CD4-positive, alpha-beta T cell treated with Interferon gamma for 1 hour (primary cell): Measurements from ENCODE around the gene OTUD1.

Experiments
- DNase-seq: peaks from one replicate; pipeline ENCODE4 v3.0.0-alpha.2; 2020

OTUD1 gene

DNA sequence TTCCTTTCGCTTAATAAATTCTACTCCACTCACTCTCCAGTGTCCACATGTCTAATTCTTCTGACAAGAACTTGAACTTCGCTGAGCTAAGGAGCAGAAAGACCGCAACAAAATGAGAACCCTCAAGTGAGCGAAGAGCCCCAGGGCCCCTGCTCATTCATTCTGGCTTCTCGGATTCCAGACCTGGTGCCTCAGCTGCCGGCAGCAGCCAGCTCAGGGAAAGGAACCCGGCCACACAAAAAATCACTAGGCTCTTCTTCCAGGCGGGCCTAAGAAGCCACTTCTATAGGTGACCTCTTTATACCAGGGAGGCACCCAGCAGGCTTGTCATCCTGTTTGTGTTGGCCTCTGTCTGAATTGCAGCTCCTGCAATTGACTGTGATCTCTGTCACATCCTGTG is 33.3 kb downstream of the OTUD1 start:
- DNase-seq = no peak

DNA sequence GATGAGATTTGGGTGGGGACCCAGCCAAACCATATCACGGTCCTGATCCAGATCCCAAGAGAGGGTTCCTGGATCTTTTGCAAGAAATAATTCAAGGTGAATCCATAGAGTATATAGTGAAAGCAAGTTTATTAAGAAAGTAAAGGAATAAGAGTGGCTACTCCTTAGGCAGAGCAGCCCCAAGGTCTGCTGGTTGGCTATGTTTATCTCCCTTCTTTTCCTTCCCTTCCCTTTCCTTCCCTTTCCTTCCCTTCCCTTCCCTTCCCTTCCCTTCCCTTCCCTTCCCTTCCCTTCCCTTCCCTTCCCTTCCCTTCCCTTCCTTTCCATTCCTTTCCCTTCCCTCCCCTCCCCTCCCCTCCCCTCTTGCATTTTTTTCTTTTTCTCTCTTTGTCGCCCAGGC is 35.2 kb downstream of the OTUD1 start:
- no peak for DNase-seq

DNA sequence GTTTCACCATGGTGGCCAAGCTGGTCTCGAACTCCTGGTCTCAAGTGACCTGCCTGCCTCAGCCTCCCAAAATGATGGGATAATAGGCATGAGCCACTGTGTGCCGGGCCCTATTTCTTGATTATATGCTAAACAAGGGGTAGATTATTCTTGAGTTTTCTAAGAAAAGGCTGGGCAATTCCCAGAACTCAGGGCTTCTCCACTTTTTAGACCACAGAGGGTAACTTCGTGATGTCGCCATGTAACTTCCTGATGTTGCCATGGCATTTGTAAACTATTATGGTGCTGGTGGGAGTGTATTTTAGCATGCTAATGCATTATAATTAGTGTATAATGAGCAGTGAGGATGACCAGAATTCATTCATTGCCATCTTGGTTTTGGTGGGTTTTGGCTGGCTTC is 35.8 kb downstream of the OTUD1 start:
- no peak for DNase-seq

DNA sequence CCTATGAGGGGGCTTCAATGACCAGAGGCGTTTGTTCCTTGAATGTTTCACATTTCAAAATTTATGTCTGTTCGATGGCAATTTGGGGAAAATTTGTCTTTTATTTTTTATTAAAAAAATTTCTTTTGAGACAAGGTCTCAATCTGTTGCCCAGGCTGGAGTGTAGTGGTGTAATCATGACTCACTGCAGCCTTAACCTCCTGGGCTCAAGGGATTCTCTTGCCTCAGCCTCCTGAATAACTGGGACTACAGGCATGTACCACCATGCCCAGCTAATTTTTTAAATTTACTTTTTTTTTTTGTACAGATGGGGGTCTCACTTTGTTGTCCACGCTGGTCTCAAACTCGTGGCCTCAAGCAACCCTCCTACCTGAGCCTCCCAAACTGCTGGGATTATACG is 39.7 kb downstream of the OTUD1 start:
- no peak for DNase-seq

DNA sequence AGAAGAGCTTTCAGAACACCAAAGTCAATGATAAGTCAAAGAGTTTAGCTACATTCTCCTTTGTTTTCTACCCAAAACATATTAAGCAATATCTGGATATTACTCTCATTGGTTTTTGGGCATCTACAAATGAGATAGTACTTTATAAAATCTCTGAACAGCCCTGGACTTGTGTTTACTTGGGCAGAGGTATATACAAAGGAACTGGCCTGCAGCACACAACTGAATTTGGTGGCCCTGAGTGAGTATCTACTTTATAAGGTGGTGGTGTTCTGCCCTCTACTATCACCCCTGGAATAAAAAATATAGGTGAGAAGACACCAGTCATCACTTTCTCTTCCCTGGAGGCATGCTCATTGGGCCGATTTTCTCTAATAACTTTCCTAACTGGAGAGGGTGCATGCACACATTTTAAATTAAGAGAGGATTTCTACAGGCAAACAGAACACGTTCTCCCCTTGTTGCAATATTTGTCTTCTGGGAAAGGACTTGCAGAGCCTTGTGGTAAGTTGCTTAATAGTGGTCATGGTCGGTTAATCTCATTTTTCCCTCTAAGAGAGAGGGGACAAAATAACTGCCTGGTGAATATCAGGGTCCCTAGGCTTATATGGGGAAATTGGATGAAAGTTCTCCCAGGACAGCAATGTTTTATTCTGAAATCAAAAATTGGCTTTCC is 41.1 kb downstream of the OTUD1 start:
- no peak for DNase-seq

DNA sequence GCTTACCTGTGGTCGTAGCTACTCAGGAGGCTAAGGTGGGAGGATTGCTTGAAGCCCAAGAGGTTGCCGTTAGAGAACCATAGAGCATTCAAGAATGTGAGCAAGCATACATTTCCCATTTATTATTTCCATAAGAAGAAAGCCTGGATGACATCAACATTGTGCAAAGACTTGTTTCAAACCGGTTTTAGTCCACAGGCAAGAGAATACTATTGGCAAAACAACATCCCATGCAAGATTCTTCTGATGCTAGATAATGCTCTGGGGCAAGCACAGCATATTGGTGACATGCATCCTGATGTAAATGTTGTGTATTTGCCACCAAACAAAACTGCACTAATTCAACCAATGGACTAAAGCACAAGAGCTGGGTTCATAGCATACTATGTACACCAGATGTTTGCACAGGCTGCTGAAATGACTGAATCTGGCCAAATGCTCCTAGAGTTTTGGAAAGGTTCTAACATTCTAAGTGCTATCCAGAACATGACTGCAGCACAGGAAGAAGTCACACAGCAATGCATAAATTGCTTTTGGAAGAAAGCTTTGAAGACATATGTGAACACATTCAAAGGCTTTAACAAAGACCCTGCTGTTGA is 42.6 kb downstream of the OTUD1 start:
- no peak for DNase-seq

DNA sequence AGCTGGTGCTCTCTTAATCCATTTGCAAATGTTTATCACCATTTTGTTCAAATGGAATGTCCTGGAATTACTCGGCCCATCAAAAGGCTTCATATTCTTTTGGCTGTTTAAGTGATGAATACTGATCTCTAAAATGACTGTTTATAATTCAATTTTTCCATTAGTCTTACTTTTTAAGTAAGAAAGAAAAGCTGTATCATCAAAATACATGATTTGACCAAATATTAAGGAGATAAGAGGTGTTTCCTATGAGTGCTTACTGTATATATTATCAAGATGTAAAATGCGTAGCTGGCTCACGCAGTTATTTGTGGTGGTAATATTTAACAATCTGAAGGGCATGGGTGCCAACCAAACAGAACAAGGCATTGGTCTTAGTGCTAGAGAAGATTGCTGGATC is 51.2 kb downstream of the OTUD1 start:
- no peak for DNase-seq
